Measurements from ENCODE around the gene CAMTA1.
A peak's percentile ranks its signal among the peaks of the same experiment; 100 is the strongest.
"Not testable (repeated sequence)": the region's sequence is repeated elsewhere in the genome, so short reads cannot be mapped to it uniquely, and the experiment has no call there.

Gene CAMTA1

GRCh38 chr1:7755448-7755847 is 970.2 kb downstream of the CAMTA1 start:
- DNase-seq (ENCODE audit: low read depth, low spot score): no peak

GRCh38 chr1:7760245-7760644 is 975.0 kb downstream of the CAMTA1 start:
- no peak for DNase-seq (ENCODE audit: low read depth, low spot score)

GRCh38 chr1:7761103-7761502 is 975.8 kb downstream of the CAMTA1 start:
- no peak for DNase-seq (ENCODE audit: low read depth, low spot score)

GRCh38 chr1:7767176-7767575 is 981.9 kb downstream of the CAMTA1 start:
- no peak for DNase-seq (ENCODE audit: low read depth, low spot score)

- no peak for DNase-seq (ENCODE audit: low read depth, low spot score)
Measured at GRCh38 chr1:7768583-7768982, 983.3 kb downstream of the CAMTA1 start.

GRCh38 chr1:7769673-7770412 is 984.6 kb downstream of the CAMTA1 start:
- no peak for DNase-seq (ENCODE audit: low read depth, low spot score)

GRCh38 chr1:7770669-7770996 is 985.4 kb downstream of the CAMTA1 start:
- DNase-seq (ENCODE audit: low read depth, low spot score): no peak

GRCh38 chr1:7770997-7771822 is 986.0 kb downstream of the CAMTA1 start, which contains the start of gene VAMP3:
Gene VAMP3, plus strand, starts transcription at chr1:7771296. Its CDS starts 88 bp downstream, at chr1:7771384.
- DNase-seq (ENCODE audit: low read depth, low spot score): no peak

DNA sequence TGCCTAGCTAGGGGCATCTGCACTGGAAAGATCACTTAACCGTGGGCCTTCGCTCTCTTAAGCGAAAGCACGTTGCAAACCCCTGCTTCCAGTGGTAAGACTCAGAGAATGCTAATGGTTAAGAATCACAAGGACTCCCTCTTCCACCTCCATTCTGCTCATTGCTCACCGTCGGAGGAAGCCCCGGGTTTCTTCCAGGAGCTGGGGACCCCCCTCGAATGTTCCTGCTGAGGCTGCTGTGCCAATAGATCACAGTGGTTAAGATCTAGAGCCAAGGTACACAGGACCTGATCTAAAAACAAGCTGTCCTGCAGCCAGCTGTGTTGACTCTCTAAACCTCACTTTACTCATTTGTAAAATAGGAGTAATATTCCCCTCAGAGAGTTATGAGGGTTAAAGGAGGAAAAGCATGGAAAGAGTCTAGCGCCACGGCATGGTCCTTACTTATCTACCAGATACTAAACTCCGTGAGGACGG is 986.6 kb downstream of the CAMTA1 start:
- no peak for DNase-seq (ENCODE audit: low read depth, low spot score)

- no peak for DNase-seq (ENCODE audit: low read depth, low spot score)
Measured at GRCh38 chr1:7777591-7777990, 992.3 kb downstream of the CAMTA1 start.

- DNase-seq (ENCODE audit: low read depth, low spot score): no peak
Measured at GRCh38 chr1:7778133-7778628, 992.9 kb downstream of the CAMTA1 start.

DNA sequence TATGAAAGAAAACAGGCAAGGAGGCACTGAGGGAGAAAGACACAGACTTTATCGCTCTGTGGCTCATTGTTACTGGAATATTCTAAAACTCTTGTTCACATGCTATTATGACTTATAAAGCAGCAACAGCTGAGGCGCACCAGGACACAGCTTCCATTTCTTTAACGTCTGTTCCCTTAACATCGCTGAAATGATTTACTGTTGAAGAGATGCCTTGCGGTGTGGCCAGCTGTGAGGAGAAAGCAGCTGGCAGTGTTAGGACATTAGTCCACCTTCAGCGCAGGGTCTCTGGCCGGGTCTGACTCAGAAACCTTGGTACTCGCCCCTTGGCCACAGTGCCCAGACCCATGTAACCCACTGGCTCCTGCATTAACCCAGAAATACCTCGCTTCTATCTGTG is 995.7 kb downstream of the CAMTA1 start:
- no peak for DNase-seq (ENCODE audit: low read depth, low spot score)

DNA sequence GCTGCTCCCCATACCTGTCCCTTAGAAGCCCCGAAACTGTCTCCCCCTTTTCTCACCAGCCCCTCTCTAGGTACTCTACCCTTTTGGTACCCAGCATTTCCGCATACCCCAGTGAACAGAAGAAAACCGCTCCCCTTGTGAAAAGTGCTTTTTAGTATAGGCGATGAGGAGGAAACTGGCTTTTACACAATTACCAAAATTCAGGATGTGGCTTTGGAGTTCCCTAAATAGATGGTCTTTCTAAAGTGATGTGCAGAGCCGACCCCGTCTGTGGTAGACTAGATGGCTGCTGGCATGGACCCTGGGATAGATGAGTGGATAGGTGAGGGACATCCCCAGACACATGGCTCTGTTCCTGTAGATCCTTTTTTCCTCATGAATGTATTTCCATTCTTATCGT is 996.2 kb downstream of the CAMTA1 start:
- DNase-seq (ENCODE audit: low read depth, low spot score): no peak

DNA sequence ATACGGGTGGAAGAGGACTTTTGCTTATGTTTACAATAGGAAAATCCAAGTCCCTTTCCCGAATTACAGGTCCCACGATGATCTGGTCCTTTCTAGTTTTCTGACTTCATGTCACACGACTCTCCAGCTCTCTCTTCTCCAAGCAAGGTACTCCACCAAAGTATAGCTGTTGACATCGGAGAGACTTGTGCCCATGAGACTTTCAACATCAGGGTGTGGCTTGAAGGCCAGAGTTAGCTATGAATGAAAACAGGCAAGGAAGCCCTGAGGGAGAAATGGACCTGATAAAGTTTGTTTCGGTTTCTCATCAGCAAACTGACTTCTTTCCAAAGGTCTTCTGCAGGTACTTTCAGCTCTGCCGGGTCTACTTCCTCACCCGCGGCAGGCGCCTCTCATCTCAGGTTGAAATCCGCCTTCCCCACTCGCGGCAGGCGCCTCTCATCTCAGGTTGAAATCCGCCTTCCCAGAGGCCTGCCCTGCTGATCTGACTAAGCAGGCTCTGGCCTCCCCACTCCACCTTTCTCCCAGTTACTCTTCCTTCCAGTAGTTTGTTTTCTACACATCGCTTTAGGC is 996.8 kb downstream of the CAMTA1 start:
- no peak for DNase-seq (ENCODE audit: low read depth, low spot score)

DNA sequence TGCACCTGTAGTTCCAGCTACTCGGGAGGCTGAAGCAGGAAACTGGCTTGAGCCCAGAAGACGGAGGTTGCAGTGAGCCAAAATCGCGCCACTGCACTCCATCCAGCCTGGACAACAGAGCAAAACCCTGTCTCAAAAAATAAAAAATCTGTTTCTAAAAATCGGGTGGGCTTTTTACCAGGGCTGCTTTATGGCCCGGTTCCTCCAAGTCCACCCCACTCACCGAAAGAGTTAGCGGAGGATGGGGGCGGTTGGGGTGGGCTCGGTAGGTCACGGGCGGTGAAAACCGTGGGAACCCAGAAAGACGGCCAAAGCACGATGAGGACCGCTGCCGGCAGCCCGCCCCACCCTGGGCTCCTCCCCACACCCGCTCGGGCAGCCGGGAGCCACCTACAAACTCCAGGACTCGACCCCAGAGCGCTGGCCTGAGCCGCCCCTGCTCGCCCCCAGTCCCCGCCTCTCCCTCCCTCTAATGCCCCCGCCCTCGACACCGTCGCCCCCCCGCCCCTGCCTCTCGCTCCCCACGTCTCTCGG is 998.0 kb downstream of the CAMTA1 start:
- DNase-seq (ENCODE audit: low read depth, low spot score): peak; percentile 12

- DNase-seq (ENCODE audit: low read depth, low spot score): peak; percentile 56
Measured at GRCh38 chr1:7783826-7784491, 998.7 kb downstream of the CAMTA1 start, which contains the start of gene PER3. Gene PER3, plus strand, starts transcription at chr1:7784291. Its CDS starts 587 bp downstream, at chr1:7784878.

DNA sequence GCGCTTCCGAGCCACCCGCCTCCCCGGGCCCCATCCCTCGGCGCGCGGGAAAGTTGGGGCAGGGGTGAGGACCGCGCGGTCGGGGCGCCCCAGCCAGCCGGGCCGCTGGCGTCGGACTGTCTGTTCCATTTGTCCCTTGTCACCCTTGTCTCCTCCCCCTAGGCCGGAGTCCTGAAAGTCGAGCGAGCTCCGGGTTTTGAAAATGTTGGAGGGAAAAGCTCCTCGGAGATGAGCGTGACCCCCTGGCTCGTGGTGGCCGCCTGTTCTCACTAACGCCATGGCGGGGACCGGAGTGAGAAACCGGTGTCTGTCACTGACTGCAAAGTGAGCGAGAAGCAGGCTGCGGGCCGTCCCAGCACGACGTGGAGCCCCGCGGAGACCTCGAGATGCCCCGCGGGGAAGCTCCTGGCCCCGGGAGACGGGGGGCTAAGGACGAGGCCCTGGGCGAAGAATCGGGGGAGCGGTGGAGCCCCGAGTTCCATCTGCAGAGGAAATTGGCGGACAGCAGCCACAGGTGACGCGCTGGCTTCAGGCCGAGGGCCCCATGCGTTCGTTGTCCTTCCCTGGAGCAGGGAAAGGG is 999.3 kb downstream of the CAMTA1 start:
- DNase-seq (ENCODE audit: low read depth, low spot score): no peak

GRCh38 chr1:7785108-7785507 is 999.9 kb downstream of the CAMTA1 start:
- no peak for DNase-seq (ENCODE audit: low read depth, low spot score)

DNA sequence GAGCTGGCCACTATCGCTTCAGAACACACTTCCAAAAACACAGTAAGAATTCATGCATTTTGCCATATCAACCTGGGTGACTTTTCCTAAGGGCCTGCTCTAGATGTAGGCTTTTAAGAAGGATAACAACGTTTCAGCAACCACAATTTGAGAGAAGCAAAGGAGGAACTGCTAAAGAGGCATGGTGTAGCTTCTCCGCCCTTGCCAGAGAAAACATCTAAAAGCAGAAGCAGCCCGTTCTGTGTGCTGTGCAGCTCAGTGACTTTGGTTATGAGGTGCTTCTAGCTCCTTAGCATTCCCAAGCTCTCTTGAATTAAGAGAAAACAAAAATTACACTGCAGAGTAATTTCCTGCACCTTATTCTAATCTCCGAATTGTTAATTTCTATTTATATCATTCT is 1001.5 kb downstream of the CAMTA1 start:
- DNase-seq (ENCODE audit: low read depth, low spot score): no peak

- DNase-seq (ENCODE audit: low read depth, low spot score): no peak
Measured at GRCh38 chr1:7789828-7790227, 1004.6 kb downstream of the CAMTA1 start.

DNA sequence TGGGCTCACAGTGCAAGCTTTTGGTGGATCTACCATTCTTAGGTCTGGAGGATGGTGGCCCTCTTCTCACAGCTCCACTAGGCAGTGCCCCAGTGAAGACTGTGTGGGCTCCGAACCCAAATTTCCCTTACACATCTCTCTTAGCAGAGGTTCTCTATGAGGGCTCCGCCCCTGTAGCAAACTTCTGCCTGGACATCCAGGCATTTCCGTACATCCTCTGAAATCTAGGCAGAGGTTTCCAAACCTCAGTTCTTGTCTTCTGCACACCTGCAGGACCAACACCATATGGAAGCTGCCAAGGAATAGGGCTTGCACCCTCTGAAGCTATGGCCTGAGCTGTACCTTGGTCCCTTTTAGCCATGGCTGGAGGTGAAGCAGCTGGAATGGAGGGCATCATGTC is 1005.8 kb downstream of the CAMTA1 start:
- not testable (repeated sequence) for DNase-seq (ENCODE audit: low read depth, low spot score)

Data from iPS DF 19.7 (cell line).